Measurements from ENCODE around the gene CYP27C1. TPM values are rescaled to one million over a fixed set of nuclear protein-coding genes. Genes with fewer than 3 reads are reported as not detected.

The CYP27C1 gene
- polyA plus RNA-seq, 2 of the 4 experiments (the other 2 are of a cell fraction) = 2.2 to 4.6 TPM

DNA sequence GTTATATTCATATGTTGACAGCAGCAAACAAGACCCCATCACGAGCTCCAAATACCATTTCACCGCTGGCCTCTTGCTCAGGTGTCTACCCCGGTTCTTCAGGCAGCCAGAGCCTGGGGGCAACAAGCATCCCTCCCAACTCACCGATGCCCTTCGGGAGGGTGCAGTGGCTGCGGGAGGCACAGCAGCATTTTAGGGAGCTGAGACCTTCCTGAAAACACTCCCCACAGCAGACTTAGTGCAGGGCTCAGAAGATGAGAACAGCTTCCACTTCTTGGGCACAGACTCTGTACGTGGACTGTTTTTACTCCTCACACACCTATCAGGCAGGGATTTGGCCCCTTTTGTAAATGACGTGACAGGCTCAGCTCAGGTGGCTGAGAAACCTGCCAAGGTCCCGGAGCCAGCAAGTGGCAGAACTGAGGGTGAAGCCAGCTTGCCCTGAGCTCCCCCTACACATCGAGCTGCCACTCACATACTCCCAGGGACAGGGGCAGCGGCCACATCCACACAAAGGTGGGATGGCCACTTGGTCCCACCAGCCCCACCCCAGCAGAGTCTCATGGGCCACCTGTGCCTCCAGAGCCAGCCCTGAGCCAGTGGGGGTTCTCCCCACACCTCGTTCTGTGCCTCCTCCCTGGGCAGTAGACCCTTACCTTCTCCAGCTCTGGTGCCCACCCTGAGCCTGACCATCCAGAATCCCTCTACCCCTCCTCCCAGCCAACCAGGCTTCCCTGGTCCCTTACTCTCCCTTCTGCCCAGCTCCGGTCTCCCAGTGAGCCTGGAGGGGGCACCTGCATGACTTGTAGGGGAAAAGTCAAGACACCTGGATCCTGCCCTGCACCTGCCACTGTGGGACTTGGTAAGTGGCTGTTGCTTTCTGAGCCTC is 28.5 kb downstream of the CYP27C1 start:
- Histone ChIP-seq H3K4me3 (no peak overlapping the region), H3K9me3 (0 out of 3 replicates have a peak, but pooled peaks cover 2% of the 10 kb centered on the region), H3K4me1 (no peaks in the 10 kb centered on the region), H3K4me2 (no peak overlapping the region), H3K27ac (no peak overlapping the region)
- ATAC-seq = no peak; a peak in 2 of 6 replicates
- FAIRE-seq = no peak
- POLR2A ChIA-PET = no interaction called here
- no peak for DNase-seq (ENCODE audit: low read depth in 1 of 2, low spot score in 1 of 2)
- 87% methylated on average over 11 of the region's 13 CpGs for WGBS (ENCODE audit: missing lambda C conversion rate)
- no peak for TF ChIP-seq CTCF (IDR thresholded peaks at IDR 0.05)
- no peak for TF ChIP-seq GATA3 (IDR thresholded peaks at IDR 0.05; ENCODE audit: borderline replicate concordance)
- no peak for TF ChIP-seq RNF2 (IDR thresholded peaks at IDR 0.05; ENCODE audit: borderline replicate concordance, low read depth)
- no peak for TF ChIP-seq HOXB13 (CRISPR knock-in tag; IDR thresholded peaks at IDR 0.05; ENCODE audit: low read depth)
- no peak for TF ChIP-seq RFX5 (IDR thresholded peaks at IDR 0.05)
- no peak for TF ChIP-seq EP300 (IDR thresholded peaks at IDR 0.05)
- CTCF ChIA-PET = interaction anchor here (0.5 to 1.1 kb wide), 6 partner anchors 10 to 603 kb away, joined by 3 to 4 read pairs (median 3); no protein-coding TSS in a partner anchor

DNA sequence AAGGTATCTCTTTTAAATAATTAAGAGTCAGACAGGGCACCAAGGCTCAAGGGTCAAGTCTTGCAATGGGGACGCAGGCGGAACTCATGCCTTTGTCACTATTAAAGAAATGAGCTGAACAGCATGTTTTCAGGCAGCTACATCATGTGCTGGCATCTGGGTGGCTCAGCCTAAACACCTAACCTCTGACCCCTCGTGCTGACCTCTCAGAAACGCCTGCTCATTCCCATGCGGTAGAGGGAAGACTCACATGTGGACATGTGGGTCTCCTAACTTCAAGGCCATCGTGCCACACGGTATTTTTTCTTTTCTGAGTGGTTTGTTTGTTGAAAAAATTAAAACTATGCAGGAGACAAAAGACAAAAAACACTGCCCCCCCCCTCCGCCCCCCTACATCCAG is 31.3 kb downstream of the CYP27C1 start:
- Histone ChIP-seq H3K27ac (no peak overlapping the region), H3K9me3 (no peaks in the 10 kb centered on the region), H3K4me3 (no peak overlapping the region), H3K4me2 (no peak overlapping the region), H3K4me1 (no peaks in the 10 kb centered on the region)
- FAIRE-seq (no peak), ATAC-seq (no peak), DNase-seq (ENCODE audit: low read depth in 1 of 2, low spot score in 1 of 2) (no peak)
- WGBS (ENCODE audit: missing lambda C conversion rate) = 75% methylated on average over 8 of the region's 8 CpGs
- ChIA-PET POLR2A (no interaction called here), CTCF (interaction anchor here (0.6 to 1.0 kb wide), 4 partner anchors 49 to 291 kb away, joined by 3 to 5 read pairs (median 4); no protein-coding TSS in a partner anchor)
- TF ChIP-seq JUN (IDR thresholded peaks at IDR 0.05) = no peak
- TF ChIP-seq CTCF (IDR thresholded peaks at IDR 0.05) = no peak
- no peak for TF ChIP-seq EHF (CRISPR knock-in tag; IDR thresholded peaks at IDR 0.05)

DNA sequence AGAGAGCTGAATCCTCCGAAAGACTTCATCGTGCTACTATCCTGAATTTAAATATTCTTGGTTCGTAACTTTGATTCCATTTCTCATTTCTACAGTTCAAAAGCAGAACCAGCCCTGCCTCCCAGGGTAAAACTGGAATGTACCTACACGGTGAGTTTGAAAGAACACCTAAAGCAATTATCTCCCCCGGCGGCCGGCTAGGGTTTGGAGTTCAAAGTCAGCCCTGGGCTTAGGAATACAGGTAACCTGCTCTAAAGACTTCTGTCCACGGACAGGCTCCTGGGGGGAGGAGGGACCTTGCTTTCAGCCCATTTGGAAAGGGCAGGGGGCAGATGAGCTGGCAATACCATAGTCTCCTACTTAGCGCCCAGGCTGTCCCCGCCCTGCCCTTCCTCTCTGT is 32.3 kb downstream of the CYP27C1 start:
- ChIA-PET CTCF (interaction anchor here (1.0 to 1.6 kb wide), 3 partner anchors 9 to 292 kb away, joined by 3 to 4 read pairs (median 4); no protein-coding TSS in a partner anchor), POLR2A (no interaction called here)
- no peak for DNase-seq (ENCODE audit: low read depth in 1 of 2, low spot score in 1 of 2)
- no peak for FAIRE-seq
- no peak overlapping the region for H3K27ac ChIP-seq
- no peaks in the 10 kb centered on the region for H3K4me1 ChIP-seq
- TF ChIP-seq, protein P1, sequence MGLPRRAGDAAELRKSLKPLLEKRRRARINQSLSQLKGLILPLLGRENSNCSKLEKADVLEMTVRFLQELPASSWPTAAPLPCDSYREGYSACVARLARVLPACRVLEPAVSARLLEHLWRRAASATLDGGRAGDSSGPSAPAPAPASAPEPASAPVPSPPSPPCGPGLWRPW (IDR thresholded peaks at IDR 0.05) = no peak
- no peak for TF ChIP-seq MYC (IDR thresholded peaks at IDR 0.05; ENCODE audit: borderline replicate concordance, low read length)
- no peak for TF ChIP-seq KDM5A (IDR thresholded peaks at IDR 0.05)
- TF ChIP-seq EHMT2 (IDR thresholded peaks at IDR 0.05; ENCODE audit: low read depth) = no peak
- no peak for TF ChIP-seq GATA3 (IDR thresholded peaks at IDR 0.05; ENCODE audit: borderline replicate concordance)
- TF ChIP-seq ZSCAN20 (CRISPR knock-in tag; IDR thresholded peaks at IDR 0.05) = no peak
- TF ChIP-seq RARB (CRISPR knock-in tag; IDR thresholded peaks at IDR 0.05) = no peak
- no peak for TF ChIP-seq CBX2 (IDR thresholded peaks at IDR 0.05; ENCODE audit: borderline replicate concordance, low read depth)
- no peak for TF ChIP-seq NFE2L2 (conservative IDR thresholded peaks at IDR 0.05; ENCODE audit: low read length)
- TF ChIP-seq HOXA7 (CRISPR knock-in tag; IDR thresholded peaks at IDR 0.05) = no peak
- TF ChIP-seq BCL3 (IDR thresholded peaks at IDR 0.05) = no peak
- TF ChIP-seq HEYL (CRISPR knock-in tag; IDR thresholded peaks at IDR 0.05) = no peak
- no peak overlapping the region for H3K4me2 ChIP-seq
- WGBS (ENCODE audit: missing lambda C conversion rate) = 93% methylated on average over 10 of the region's 10 CpGs
- H3K9me3 ChIP-seq = no peaks in the 10 kb centered on the region
- no peak for ATAC-seq
- H3K4me3 ChIP-seq = no peak overlapping the region
